ENCODE measurements around the gene GPR6.

The GPR6 gene

GRCh38 chr6:109949281-109950065, 28.6 kb upstream of the GPR6 start:
- no peak for DNase-seq (ENCODE audit: extremely low spot score)
- no peak for TF ChIP-seq SP1 (IDR thresholded peaks at IDR 0.05)
- no peak for TF ChIP-seq ARNT (IDR thresholded peaks at IDR 0.05)
- no peak for TF ChIP-seq FOXA1 (IDR thresholded peaks at IDR 0.05)
- no peak for TF ChIP-seq CTBP1 (IDR thresholded peaks at IDR 0.05; ENCODE audit: borderline replicate concordance)
- TF ChIP-seq FOXK2 (IDR thresholded peaks at IDR 0.05): no peak
- TF ChIP-seq PKNOX1 (IDR thresholded peaks at IDR 0.05): no peak
- no peak for TF ChIP-seq LEF1 (IDR thresholded peaks at IDR 0.05; ENCODE audit: borderline replicate concordance)
- POLR2A ChIA-PET: no interaction called here
- CTCF ChIA-PET: interaction anchor here (0.6 kb wide), 1 partner anchor 470 kb away, joined by 3 read pairs; no protein-coding TSS in a partner anchor

GRCh38 chr6:109955491-109955890, 22.6 kb upstream of the GPR6 start:
- TF ChIP-seq FOXA1 (IDR thresholded peaks at IDR 0.05): no peak
- no peak for TF ChIP-seq FOXM1 (IDR thresholded peaks at IDR 0.05; ENCODE audit: borderline replicate concordance)
- TF ChIP-seq NFRKB (IDR thresholded peaks at IDR 0.05): no peak
- TF ChIP-seq ARNT (IDR thresholded peaks at IDR 0.05): no peak
- no peak for TF ChIP-seq FOXK2 (IDR thresholded peaks at IDR 0.05)
- TF ChIP-seq ELF4 (IDR thresholded peaks at IDR 0.05): no peak
- no peak for TF ChIP-seq LEF1 (IDR thresholded peaks at IDR 0.05; ENCODE audit: borderline replicate concordance)
- no peak for TF ChIP-seq L3MBTL2 (conservative IDR thresholded peaks at IDR 0.05)
- no peak for TF ChIP-seq BHLHE40 (IDR thresholded peaks at IDR 0.05; ENCODE audit: borderline replicate concordance)
- no peak for TF ChIP-seq PKNOX1 (IDR thresholded peaks at IDR 0.05)
- TF ChIP-seq CTBP1 (IDR thresholded peaks at IDR 0.05; ENCODE audit: borderline replicate concordance): no peak
- TF ChIP-seq SP1 (IDR thresholded peaks at IDR 0.05): no peak
- no peak for TF ChIP-seq SUZ12 (IDR thresholded peaks at IDR 0.05)
- TF ChIP-seq ZNF384 (IDR thresholded peaks at IDR 0.05): no peak
- POLR2A ChIA-PET: no interaction called here
- no peak for DNase-seq (ENCODE audit: extremely low spot score)
- CTCF ChIA-PET: no interaction called here

GRCh38 chr6:109958626-109959025, 19.5 kb upstream of the GPR6 start:
- ChIA-PET POLR2A (no interaction called here), CTCF (no interaction called here)
- DNase-seq (ENCODE audit: extremely low spot score): no peak
- no peak for TF ChIP-seq PKNOX1 (IDR thresholded peaks at IDR 0.05)
- no peak for TF ChIP-seq L3MBTL2 (conservative IDR thresholded peaks at IDR 0.05)
- TF ChIP-seq FOXA1 (IDR thresholded peaks at IDR 0.05): no peak
- TF ChIP-seq LEF1 (IDR thresholded peaks at IDR 0.05; ENCODE audit: borderline replicate concordance): no peak
- no peak for TF ChIP-seq SP1 (IDR thresholded peaks at IDR 0.05)
- no peak for TF ChIP-seq NFRKB (IDR thresholded peaks at IDR 0.05)
- no peak for TF ChIP-seq BHLHE40 (IDR thresholded peaks at IDR 0.05; ENCODE audit: borderline replicate concordance)
- TF ChIP-seq SUZ12 (IDR thresholded peaks at IDR 0.05): no peak
- no peak for TF ChIP-seq ARNT (IDR thresholded peaks at IDR 0.05)
- no peak for TF ChIP-seq CTBP1 (IDR thresholded peaks at IDR 0.05; ENCODE audit: borderline replicate concordance)
- TF ChIP-seq FOXM1 (IDR thresholded peaks at IDR 0.05; ENCODE audit: borderline replicate concordance): no peak
- no peak for TF ChIP-seq ZNF384 (IDR thresholded peaks at IDR 0.05)

GRCh38 chr6:109961611-109962041, 16.5 kb upstream of the GPR6 start:
- no peak for DNase-seq (ENCODE audit: extremely low spot score)

GRCh38 chr6:109962271-109962670, 15.8 kb upstream of the GPR6 start:
- DNase-seq (ENCODE audit: extremely low spot score): no peak
- ChIA-PET CTCF (no interaction called here), POLR2A (no interaction called here)
- no peak for TF ChIP-seq LEF1 (IDR thresholded peaks at IDR 0.05; ENCODE audit: borderline replicate concordance)
- TF ChIP-seq NFRKB (IDR thresholded peaks at IDR 0.05): no peak

More at GRCh38 chr6:109961611-109962041, 16.5 kb upstream of the GPR6 start:
- TF ChIP-seq L3MBTL2 (conservative IDR thresholded peaks at IDR 0.05) (no peak), NFRKB (IDR thresholded peaks at IDR 0.05) (no peak), FOXK2 (IDR thresholded peaks at IDR 0.05) (no peak), ELF4 (IDR thresholded peaks at IDR 0.05) (no peak), FOXM1 (IDR thresholded peaks at IDR 0.05; ENCODE audit: borderline replicate concordance) (no peak), TARDBP (IDR thresholded peaks at IDR 0.05) (no peak), ARNT (IDR thresholded peaks at IDR 0.05) (no peak), PKNOX1 (IDR thresholded peaks at IDR 0.05) (no peak), SUZ12 (IDR thresholded peaks at IDR 0.05) (no peak), ZNF384 (IDR thresholded peaks at IDR 0.05) (no peak), BHLHE40 (IDR thresholded peaks at IDR 0.05; ENCODE audit: borderline replicate concordance) (no peak), HDGF (IDR thresholded peaks at IDR 0.05; ENCODE audit: borderline replicate concordance) (no peak), CTBP1 (IDR thresholded peaks at IDR 0.05; ENCODE audit: borderline replicate concordance) (no peak), SP1 (IDR thresholded peaks at IDR 0.05) (no peak), FOXA1 (IDR thresholded peaks at IDR 0.05) (no peak)
- ChIA-PET POLR2A (no interaction called here), CTCF (no interaction called here)
